Measurements from ENCODE around the gene GNAS. TPM values are rescaled to one million over a fixed set of nuclear protein-coding genes. Genes with fewer than 3 reads are reported as not detected.

Gene GNAS
- polyA plus RNA-seq, 1 donor (not counting 4 experiments of a cell fraction or from before 2014, with no cell fraction given) = 560 TPM

DNA sequence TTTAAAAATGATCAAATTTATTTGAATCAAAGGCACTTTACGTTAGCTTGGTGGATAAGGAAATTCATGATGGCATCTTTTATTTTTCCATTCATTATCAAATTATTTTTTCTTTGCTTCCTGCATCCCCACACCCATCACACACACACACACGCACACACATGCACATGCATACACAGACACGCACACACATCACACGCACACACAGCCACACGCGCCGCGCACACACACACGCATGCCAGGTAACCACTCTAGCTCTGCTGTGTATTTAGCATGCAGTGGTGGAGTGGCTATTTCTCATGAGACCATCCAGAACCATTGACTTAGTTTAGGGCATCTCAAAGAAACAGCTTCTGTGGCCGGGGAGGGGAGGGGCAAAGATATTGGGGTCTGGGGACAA lies 47.0 kb downstream of the GNAS start:
- dilution Hi-C loops (cut with MboI; ENCODE audit: extremely low pct_ligation_motif_present, low sequenced_read_pairs) = no loop called here
- no peak for DNase-seq (ENCODE audit: low read depth, low spot score)
- H3K9ac ChIP-seq (ENCODE audit: control insufficient read depth, extremely low read depth, insufficient read depth, low read length) = no peak overlapping the region
- no peaks in the 10 kb centered on the region for H3K9me3 ChIP-seq (ENCODE audit: control insufficient read depth, low read depth, low read length)
- TF ChIP-seq, protein P1, sequence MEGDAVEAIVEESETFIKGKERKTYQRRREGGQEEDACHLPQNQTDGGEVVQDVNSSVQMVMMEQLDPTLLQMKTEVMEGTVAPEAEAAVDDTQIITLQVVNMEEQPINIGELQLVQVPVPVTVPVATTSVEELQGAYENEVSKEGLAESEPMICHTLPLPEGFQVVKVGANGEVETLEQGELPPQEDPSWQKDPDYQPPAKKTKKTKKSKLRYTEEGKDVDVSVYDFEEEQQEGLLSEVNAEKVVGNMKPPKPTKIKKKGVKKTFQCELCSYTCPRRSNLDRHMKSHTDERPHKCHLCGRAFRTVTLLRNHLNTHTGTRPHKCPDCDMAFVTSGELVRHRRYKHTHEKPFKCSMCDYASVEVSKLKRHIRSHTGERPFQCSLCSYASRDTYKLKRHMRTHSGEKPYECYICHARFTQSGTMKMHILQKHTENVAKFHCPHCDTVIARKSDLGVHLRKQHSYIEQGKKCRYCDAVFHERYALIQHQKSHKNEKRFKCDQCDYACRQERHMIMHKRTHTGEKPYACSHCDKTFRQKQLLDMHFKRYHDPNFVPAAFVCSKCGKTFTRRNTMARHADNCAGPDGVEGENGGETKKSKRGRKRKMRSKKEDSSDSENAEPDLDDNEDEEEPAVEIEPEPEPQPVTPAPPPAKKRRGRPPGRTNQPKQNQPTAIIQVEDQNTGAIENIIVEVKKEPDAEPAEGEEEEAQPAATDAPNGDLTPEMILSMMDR (optimal IDR thresholded peaks at IDR 0.05 in 1 of 3, IDR thresholded peaks at IDR 0.05 in 1 of 3, conservative IDR thresholded peaks at IDR 0.05 in 1 of 3; ENCODE audit: extremely low read depth in 1 of 3, insufficient read depth in 2 of 3, low read length in 3 of 3) = no peak
- TF ChIP-seq EZH2 (IDR thresholded peaks at IDR 0.05; ENCODE audit: low read length) = no peak
- peaks cover 11% of the 10 kb centered on the region for H3K4me1 ChIP-seq (ENCODE audit: control insufficient read depth, extremely low read depth, insufficient read depth, low read length)
- no peak overlapping the region for H3K27ac ChIP-seq (ENCODE audit: control insufficient read depth, insufficient read depth, low read length)
- H3K36me3 ChIP-seq (ENCODE audit: control insufficient read depth in 2 of 2, extremely low read depth in 1 of 2, insufficient read depth in 2 of 2, low read length in 2 of 2) = peaks cover 21 to 41% of the 10 kb centered on the region in 2 experiments
- peaks cover 12% of the 10 kb centered on the region for H4K20me1 ChIP-seq (ENCODE audit: control insufficient read depth, extremely low read depth, insufficient read depth, low read length)
- no peaks in the 10 kb centered on the region for H3K9me1 ChIP-seq (ENCODE audit: control insufficient read depth, extremely low read depth, insufficient read depth, low read length)
- no peaks in the 10 kb centered on the region for H3K27me3 ChIP-seq (ENCODE audit: control insufficient read depth, extremely low read depth, insufficient read depth, low read length)
- H3K4me2 ChIP-seq (ENCODE audit: control insufficient read depth, extremely low read depth, insufficient read depth, low read depth, low read length) = no peak overlapping the region
- H3K4me3 ChIP-seq (ENCODE audit: control insufficient read depth in 2 of 3, extremely low read depth in 1 of 3, insufficient read depth in 2 of 3, low read depth in 1 of 3, low read length in 3 of 3) = no peak overlapping the region
- no peak for FAIRE-seq
- peaks cover 89% of the 10 kb centered on the region for H3K79me2 ChIP-seq (ENCODE audit: control insufficient read depth, insufficient read depth, low read length)
- no peak overlapping the region for H2AFZ ChIP-seq (ENCODE audit: control insufficient read depth, low read length)

DNA sequence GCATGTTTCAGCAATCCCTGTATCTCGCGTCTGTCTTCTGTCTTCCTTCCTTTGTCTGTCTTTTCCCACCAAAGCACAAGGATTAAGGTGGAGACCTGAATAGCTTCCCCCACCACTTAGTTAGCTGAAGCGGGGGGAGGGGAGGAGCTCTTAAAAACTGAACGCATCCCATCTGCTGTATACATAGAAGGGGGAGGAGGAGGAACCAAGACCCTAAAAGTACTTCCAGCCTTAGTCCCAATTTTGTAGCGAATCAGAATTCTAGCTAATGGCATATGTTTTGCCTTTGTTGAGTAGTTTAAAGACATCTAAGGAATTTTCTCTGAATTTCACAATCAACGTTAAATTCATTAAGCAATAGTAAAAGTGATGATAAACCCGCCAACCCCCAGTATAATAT lies 47.9 kb downstream of the GNAS start:
- Histone ChIP-seq H3K36me3 (ENCODE audit: control insufficient read depth in 2 of 2, extremely low read depth in 1 of 2, insufficient read depth in 2 of 2, low read length in 2 of 2) (peaks cover 25 to 49% of the 10 kb centered on the region in 2 experiments), H3K4me1 (ENCODE audit: control insufficient read depth, extremely low read depth, insufficient read depth, low read length) (peaks cover 2% of the 10 kb centered on the region)
- dilution Hi-C loops (cut with MboI; ENCODE audit: extremely low pct_ligation_motif_present, low sequenced_read_pairs) = no loop called here

More for the DNA sequence above, 47.9 kb downstream of the GNAS start:
- Histone ChIP-seq H2AFZ (ENCODE audit: control insufficient read depth, low read length) (no peak overlapping the region), H3K27me3 (ENCODE audit: control insufficient read depth, extremely low read depth, insufficient read depth, low read length) (no peaks in the 10 kb centered on the region), H3K4me2 (ENCODE audit: control insufficient read depth, extremely low read depth, insufficient read depth, low read depth, low read length) (no peak overlapping the region), H3K9me3 (ENCODE audit: control insufficient read depth, low read depth, low read length) (no peaks in the 10 kb centered on the region), H4K20me1 (ENCODE audit: control insufficient read depth, extremely low read depth, insufficient read depth, low read length) (peaks cover 4% of the 10 kb centered on the region), H3K27ac (ENCODE audit: control insufficient read depth, insufficient read depth, low read length) (no peak overlapping the region), H3K79me2 (ENCODE audit: control insufficient read depth, insufficient read depth, low read length) (peaks cover 80% of the 10 kb centered on the region), H3K4me3 (ENCODE audit: control insufficient read depth in 2 of 3, extremely low read depth in 1 of 3, insufficient read depth in 2 of 3, low read depth in 1 of 3, low read length in 3 of 3) (no peak overlapping the region), H3K9ac (ENCODE audit: control insufficient read depth, extremely low read depth, insufficient read depth, low read length) (no peak overlapping the region), H3K9me1 (ENCODE audit: control insufficient read depth, extremely low read depth, insufficient read depth, low read length) (no peaks in the 10 kb centered on the region)
- no peak for TF ChIP-seq EZH2 (IDR thresholded peaks at IDR 0.05; ENCODE audit: low read length)
- TF ChIP-seq, protein P1 (optimal IDR thresholded peaks at IDR 0.05 in 1 of 3, IDR thresholded peaks at IDR 0.05 in 1 of 3, conservative IDR thresholded peaks at IDR 0.05 in 1 of 3; ENCODE audit: extremely low read depth in 1 of 3, insufficient read depth in 2 of 3, low read length in 3 of 3) = no peak
- no peak for FAIRE-seq
- DNase-seq (ENCODE audit: low read depth, low spot score) = no peak

All from keratinocyte (primary cell).